ENCODE measurements around the gene CSNK1G2. TPM values are rescaled to one million over a fixed set of nuclear protein-coding genes. Genes with fewer than 3 reads are reported as not detected.

The CSNK1G2 gene
- total RNA-seq, 1 experiment from 2014 or later: 126 TPM

GRCh38 chr19:1985588-1986356 lies 44.8 kb downstream of the CSNK1G2 start (continued):
- TF ChIP-seq PRDM15 (CRISPR knock-in tag; IDR thresholded peaks at IDR 0.05): no peak
- TF ChIP-seq AFF4 (CRISPR knock-in tag; IDR thresholded peaks at IDR 0.05; ENCODE audit: borderline replicate concordance): no peak
- TF ChIP-seq ZSCAN18 (CRISPR knock-in tag; IDR thresholded peaks at IDR 0.05): no peak
- TF ChIP-seq ATF3 (CRISPR knock-in tag; conservative IDR thresholded peaks at IDR 0.05): no peak
- TF ChIP-seq FOXK1 (CRISPR knock-in tag; IDR thresholded peaks at IDR 0.05): no peak
- TF ChIP-seq NR3C1 (CRISPR knock-in tag; conservative IDR thresholded peaks at IDR 0.05; ENCODE audit: low read depth): no peak
- TF ChIP-seq TEAD1 (CRISPR knock-in tag; IDR thresholded peaks at IDR 0.05): no peak

- peaks cover 26% of the 10 kb centered on the region for H3K36me3 Mint-ChIP-seq
- DNase-seq (ENCODE audit: low spot score) (no peak), ATAC-seq (no peak)
Measured at GRCh38 chr19:1986357-1987162, 45.6 kb downstream of the CSNK1G2 start.

GRCh38 chr19:1987197-1988187 lies 46.5 kb downstream of the CSNK1G2 start:
- Mint-ChIP-seq H3K27ac (no peak overlapping the region), H3K27me3 (ENCODE audit: low read depth) (no peaks in the 10 kb centered on the region), H3K36me3 (peaks cover 23% of the 10 kb centered on the region), H3K9me3 (no peaks in the 10 kb centered on the region), H3K4me1 (no peaks in the 10 kb centered on the region), H3K4me3 (no peak overlapping the region)
- no peak; the same call in 1 of the 2 replicates for ATAC-seq
- ChIA-PET POLR2A (no interaction called here), CTCF (interaction anchor here (1.6 kb wide), 1 partner anchor 57 kb away, joined by 7 read pairs; no protein-coding TSS in a partner anchor)
- DNase-seq (ENCODE audit: low spot score): no peak
- TF ChIP-seq FOXP4 (CRISPR knock-in tag; IDR thresholded peaks at IDR 0.05): no peak
- TF ChIP-seq ARID4B (CRISPR knock-in tag; IDR thresholded peaks at IDR 0.05; ENCODE audit: borderline replicate concordance): no peak

More at GRCh38 chr19:1986357-1987162, 45.6 kb downstream of the CSNK1G2 start:
- ChIA-PET POLR2A (no interaction called here), CTCF (no interaction called here)
- Mint-ChIP-seq H3K27me3 (ENCODE audit: low read depth) (no peaks in the 10 kb centered on the region), H3K4me1 (no peaks in the 10 kb centered on the region), H3K4me3 (no peak overlapping the region), H3K9me3 (no peaks in the 10 kb centered on the region), H3K27ac (no peak overlapping the region)
- TF ChIP-seq ZBTB21 (CRISPR knock-in tag; IDR thresholded peaks at IDR 0.05; ENCODE audit: borderline replicate concordance) (no peak), NFYB (CRISPR knock-in tag; conservative IDR thresholded peaks at IDR 0.05; ENCODE audit: low read depth) (no peak)

Data from WTC11 (cell line).